Measurements from ENCODE around the gene THADA.
A peak's percentile ranks its signal among the peaks of the same experiment; 100 is the strongest.
"Not testable (repeated sequence)": the region's sequence is repeated elsewhere in the genome, so short reads cannot be mapped to it uniquely, and the experiment has no call there.

THADA gene

GRCh38 chr2:43314299-43314927 lies 281.4 kb downstream of the THADA start:
- no peak for DNase-seq

- no peak for DNase-seq
Measured at GRCh38 chr2:43313642-43314017, 282.2 kb downstream of the THADA start.

- DNase-seq = no peak
Measured at GRCh38 chr2:43312755-43313641, 282.8 kb downstream of the THADA start.

DNA sequence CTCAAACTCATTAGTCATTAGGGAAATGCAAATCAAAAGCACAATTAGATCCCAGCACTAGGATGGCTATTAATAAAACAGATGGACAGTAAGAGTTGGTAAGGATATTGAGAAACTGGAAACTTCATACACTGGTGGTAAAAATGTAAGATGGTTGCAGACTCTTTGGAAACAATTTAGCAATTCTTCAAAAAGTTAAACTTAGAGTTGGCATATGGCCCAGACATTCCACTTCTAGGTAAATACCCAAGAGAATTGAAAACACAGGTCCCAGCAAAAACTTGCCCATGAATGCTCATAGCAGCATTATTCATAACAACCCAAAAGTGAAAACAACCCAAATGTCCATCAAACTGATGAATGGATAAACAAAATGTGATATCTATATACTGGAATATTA lies 284.6 kb downstream of the THADA start:
- no peak for DNase-seq

DNA sequence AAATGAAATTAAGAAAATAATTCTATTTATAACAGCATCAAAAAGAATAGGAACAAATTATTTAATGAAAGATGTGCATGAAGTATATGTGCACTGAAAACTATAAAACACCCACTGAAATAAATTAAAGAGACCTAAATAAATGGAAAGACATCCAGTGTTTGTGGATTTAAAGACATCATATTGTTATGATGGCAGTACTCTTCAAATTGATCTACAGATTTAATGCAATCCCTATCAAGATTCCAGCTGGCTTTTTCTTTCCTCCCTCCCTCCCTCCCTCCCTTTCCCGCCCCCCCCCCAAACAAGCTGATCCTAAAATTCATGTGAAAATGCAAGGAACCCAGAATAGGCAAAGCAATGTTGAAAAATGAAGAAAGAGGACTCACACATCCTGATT lies 285.9 kb downstream of the THADA start:
- no peak for DNase-seq

DNA sequence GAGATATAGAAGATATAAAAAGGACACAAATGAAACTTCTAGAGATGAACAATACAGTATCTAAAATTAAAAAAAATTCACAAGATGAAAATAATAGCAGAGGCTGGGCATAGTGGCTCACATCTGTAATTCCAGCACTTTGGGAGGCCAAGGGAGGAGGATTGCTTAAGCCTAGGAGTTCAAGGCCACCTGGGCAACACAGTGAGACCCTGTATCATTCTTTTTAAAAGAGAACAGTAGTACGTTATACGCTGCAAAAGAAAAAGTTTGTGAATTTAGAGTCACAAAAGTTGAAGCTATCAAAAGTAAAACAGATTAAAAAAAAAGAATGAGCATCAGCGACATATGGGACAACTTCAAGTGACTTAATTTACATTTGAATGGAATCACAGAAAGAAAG lies 287.9 kb downstream of the THADA start:
- no peak for DNase-seq

DNA sequence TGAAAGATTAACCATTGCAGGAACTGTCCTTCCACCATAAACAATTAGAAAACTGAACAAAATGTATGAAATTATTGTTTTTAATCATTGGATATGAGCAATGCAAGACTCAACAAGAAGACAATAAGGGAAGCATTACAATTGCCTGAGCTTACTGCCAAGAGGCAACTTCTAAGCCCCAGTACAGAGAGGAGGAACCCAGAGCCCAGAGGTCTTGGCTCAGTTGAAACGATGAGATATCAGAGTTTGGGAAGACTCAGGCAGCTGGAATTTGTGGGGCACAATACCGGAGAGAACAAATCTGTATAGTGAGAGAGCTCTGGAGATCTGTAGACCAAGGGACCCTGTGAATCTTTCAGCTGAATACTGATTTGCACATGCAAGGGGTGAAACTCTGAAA lies 288.8 kb downstream of the THADA start:
- DNase-seq = no peak

DNA sequence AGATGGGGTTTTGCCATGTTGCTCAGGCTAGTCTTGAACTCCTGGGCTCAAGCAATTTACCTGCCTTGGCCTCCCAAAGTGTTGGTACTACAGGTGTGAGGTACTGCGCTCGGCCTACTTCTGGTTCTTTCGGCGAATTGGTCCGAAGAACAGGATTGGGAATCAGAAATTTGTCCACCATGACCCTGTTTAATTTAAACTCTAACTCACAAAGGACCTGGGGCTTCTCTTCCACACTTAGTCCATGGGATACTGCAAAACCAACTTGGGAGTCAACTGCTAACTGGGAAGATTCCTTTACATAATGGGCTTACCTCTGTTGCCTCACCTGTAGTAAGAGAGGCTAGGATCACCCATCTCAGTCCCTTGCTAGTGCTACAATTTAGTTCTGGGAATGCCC lies 289.6 kb downstream of the THADA start:
- DNase-seq = no peak

- DNase-seq = no peak
Measured at GRCh38 chr2:43305517-43305916, 290.3 kb downstream of the THADA start.

- DNase-seq = no peak
Measured at GRCh38 chr2:43305012-43305411, 290.8 kb downstream of the THADA start.

DNA sequence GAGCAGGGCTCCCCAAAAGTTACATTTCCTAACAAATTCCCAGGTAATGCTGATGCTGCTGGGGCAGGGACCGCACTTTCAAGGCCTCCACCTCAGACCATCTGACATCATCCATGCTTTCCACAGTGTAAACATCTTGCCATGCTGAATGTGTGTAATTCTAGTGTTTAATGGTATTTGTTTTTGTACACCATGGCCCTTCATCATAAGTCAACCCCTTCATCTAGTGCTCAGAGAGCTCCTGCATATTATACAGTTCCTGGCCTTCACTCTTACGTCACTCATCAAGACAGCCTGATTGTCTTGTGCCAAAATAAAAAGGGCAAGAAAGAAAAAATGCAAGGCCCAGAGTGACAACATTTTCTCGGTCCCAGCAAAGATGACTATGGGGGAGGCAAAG lies 291.9 kb downstream of the THADA start:
- no peak for DNase-seq

DNA sequence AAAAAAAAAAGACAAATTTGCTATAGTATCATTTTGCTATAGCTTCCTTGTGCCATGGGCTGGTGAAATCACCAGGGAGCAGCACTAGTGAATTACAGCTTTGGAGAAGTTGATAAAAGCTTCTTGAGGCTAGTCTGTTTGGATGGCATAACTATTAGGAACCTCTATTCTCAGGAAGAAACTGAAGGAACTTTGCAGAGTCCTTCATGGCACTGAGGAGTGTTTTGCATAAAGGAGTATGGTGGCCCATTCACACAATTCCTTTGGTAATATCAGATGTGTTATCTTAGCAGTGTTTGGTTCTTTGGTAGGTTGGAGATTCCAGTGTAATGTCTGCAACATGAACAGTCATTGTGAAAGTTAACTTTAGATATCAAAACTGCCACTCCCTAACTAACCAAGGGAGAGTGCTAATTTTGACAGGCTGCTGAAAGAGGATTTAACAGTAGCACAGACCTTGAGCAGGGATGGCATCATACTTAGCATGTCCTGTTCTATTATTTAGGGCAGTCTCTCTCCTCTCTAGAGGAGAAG lies 292.8 kb downstream of the THADA start:
- DNase-seq = no peak

DNA sequence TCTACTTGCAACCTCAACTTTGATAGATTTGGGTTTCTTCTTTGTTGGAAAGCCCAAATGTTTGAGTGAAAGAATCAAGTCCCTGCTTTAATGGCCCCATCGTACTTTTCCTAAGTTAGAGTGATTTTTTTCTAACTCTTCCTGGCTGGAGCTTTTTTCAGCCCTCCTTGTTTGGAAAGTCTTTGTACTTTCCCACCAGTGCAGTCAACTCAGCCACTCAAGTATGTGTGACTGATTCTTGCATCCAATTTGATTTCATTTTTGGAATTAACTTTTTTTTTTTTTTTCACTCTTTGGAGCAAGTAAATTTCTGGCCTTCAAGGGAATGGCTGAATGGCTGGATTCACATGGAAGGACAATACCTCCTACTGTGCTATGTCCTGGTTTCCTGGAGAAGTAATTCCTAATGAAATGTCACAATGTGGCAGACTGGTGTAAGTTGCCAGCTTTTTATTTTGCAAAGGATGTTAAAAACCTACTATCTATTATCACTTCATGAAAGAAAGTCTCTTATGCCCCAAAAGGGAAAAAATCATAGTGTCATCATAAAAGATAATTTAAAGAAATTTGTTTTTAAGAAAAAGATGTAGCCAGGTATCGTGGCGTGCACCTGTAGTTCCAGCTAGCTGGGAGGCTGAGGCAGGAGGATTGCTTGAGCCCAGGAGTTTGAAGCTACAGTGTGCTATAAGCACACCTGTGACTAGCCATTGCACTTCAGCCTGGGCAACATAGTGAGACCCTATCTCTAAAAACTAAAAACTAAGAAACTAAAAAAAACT lies 293.5 kb downstream of the THADA start:
- no peak for DNase-seq

GRCh38 chr2:43300781-43301583 lies 294.9 kb downstream of the THADA start:
- DNase-seq = no peak

DNA sequence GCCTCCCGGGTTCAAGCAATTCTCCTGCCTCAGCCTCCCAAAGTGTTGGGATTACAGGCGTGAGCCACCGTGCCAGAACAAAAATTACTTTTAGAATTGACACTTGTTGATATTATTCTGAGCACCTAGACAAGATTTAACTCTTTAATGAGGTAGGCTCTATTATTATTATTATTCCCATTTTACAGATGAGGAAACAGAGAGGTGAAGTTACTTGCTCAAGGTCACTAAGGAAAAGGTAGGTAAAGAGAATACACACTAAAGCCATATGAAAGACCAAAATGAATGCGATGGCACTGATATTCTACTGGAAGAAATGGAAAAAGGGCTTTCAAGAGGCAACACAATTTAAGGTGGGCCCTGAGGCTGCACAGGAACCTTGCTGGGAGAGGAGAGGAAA lies 295.6 kb downstream of the THADA start:
- DNase-seq = no peak

GRCh38 chr2:43298500-43298899 lies 297.3 kb downstream of the THADA start:
- DNase-seq = no peak

- not testable (repeated sequence) for DNase-seq
Measured at GRCh38 chr2:43297740-43298139, 298.1 kb downstream of the THADA start.

DNA sequence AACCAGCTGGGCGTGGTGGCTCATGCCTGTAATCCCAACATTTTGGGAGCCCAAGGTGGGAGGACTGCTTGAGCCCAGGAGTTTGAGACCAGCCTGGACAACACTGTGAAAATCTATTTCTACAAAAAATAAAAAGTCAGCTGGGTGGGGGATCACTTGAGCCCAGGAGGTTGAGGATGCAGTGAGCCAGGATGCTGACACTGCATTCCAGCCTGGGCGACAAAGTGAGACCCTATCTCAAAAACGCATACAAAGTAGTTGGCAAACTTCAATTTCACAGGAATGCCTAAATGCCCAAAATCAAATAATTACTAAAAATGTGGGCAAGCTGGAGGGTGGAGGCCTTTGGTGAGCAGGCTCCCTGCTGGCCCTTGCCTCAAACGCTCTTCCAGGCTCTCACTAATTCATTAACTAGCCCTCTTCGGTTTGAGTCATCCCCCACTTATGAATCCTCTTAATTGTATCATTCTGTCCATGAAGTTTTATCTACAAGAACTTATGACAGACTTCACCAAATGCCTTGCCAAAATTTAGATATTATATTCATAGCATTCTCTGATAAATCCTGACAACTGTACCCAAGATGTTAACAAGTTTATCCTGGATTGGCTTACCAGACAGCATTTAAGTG lies 300.8 kb downstream of the THADA start:
- no peak for DNase-seq

DNA sequence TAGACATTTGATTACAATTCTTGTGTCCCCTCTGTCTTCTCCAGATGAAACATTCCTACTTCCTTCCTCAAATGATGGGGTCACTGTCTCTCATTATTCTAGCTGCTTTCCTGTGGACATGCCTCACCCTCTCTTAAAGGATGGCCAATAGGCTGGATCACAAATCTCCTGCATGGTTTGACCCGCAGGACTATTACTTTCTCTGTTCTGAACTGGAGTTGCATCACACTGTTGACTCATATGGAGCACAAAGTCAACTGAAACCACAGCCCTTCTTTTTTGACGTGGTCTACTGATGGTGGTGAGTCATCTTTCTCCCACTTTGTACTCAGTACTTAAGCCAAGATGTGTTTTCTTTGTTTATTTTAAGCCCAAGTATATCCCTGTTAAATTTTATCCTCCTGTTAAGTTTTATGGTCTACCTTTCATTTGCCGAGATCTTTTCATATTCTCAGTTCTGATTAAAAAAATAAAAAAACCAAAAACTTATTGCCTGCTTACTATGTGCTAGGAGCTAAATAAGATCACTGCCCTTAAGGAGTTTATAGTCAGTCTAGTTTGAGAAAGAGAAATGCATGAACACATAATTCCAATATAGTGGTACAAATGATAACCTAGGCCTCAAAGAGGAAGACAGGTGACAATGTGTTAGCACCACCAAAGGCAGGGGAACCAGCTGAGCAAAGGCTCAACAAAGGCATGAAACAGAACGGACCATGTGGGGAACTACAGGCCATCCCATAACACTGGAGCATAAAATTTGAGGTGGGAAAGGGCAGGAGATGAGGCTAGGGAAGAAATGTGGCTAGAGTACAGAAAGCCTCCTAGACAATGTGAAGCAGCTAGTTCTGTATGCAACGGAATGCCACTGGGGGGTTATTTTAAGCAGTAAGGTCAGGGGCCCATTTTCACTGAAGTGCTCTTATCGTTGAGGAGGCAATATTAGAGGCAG lies 301.8 kb downstream of the THADA start:
- peak; percentile 35 for DNase-seq

DNA sequence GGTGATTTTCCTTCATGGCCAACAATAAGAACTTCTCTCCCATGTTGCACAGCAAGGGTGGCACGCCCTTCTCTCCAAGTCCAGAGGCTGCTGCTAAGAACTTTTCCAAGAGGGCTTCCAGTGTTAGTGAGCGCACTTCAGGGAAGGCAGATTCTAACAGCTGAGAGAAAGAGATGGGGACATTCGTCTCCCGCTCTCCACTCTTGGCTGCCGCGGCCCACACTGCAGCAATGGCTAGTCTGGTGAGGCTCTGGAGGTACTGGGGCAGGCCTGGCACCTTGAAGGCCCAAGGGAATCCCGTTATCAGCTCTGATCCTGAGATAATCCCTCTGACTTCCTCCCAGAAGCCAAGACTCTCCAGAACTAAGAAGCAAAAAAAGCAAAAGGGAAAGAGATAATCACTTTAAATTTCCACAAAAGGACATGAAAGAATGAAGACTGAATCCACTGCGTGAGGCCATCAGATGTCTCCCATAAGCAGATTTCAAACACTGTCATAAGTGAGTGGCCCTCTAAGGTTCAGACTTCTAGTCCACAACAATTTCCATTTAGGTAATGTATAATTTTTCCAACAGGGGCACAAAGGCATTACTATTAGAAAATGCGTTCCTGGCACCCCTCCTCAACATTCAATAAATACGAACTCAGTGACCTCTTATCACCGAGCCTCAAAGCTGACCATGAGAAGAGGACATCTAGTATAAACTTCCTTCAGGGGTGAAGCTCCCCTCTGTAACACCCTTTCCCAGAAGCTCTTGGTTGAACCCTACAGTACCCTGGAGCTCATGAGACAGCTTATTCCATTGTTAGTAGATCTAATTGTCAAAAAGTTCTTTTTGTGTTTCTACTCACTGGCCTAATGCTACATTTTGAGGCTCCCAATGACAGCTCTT lies 302.7 kb downstream of the THADA start:
- no peak for DNase-seq

Data from activated CD4-positive, CD25-positive, alpha-beta regulatory T cell treated with anti-CD3 and anti-CD28 coated beads, Interleukin-2, amount 50 U/mL, for 72 hours (primary cell).